HEK293T (cell line): Measurements from ENCODE around the gene P2RX3.

Experiments
- ARNT ChIP-seq: fragments of 450-650 bp; IDR thresholded peaks from 2 replicates; pipeline ENCODE4 v1.6.1; 2017; ENCODE audit warnings: mild to moderate bottlenecking
- BHLHE40 ChIP-seq: fragments of 450-650 bp; IDR thresholded peaks from 2 replicates; pipeline ENCODE4 v1.6.1; 2016; ENCODE audit warnings: mild to moderate bottlenecking, moderate library complexity, borderline replicate concordance
- FOXA1 ChIP-seq: fragments of 450-650 bp; IDR thresholded peaks from 2 replicates; pipeline ENCODE4 v1.6.1; 2016; ENCODE audit warnings: mild to moderate bottlenecking
- FOXK2 ChIP-seq: fragments of 450-650 bp; IDR thresholded peaks from 2 replicates; pipeline ENCODE4 v1.6.1; 2016; ENCODE audit warnings: mild to moderate bottlenecking
- FOXM1 ChIP-seq: fragments of 450-650 bp; IDR thresholded peaks from 2 replicates; pipeline ENCODE4 v1.6.1; 2017; ENCODE audit warnings: mild to moderate bottlenecking, borderline replicate concordance
- HDGF ChIP-seq: fragments of 450-650 bp; IDR thresholded peaks from 2 replicates; pipeline ENCODE4 v1.6.1; 2017; ENCODE audit warnings: antibody characterized with exemption, borderline replicate concordance
- L3MBTL2 ChIP-seq: fragments of 450-650 bp; conservative IDR thresholded peaks from 2 replicates; pipeline ENCODE4 v1.6.1; 2016; ENCODE audit warnings: mild to moderate bottlenecking
- NFRKB ChIP-seq: fragments of 450-650 bp; IDR thresholded peaks from 2 replicates; pipeline ENCODE4 v1.6.1; 2016; ENCODE audit warnings: mild to moderate bottlenecking, moderate library complexity
- SP1 ChIP-seq: fragments of 450-650 bp; IDR thresholded peaks from 2 replicates; pipeline ENCODE4 v1.6.1; 2017
- SUZ12 ChIP-seq: fragments of 450-650 bp; IDR thresholded peaks from 2 replicates; pipeline ENCODE4 v1.6.1; 2016; ENCODE audit warnings: mild to moderate bottlenecking
- TARDBP ChIP-seq: fragments of 450-650 bp; IDR thresholded peaks from 2 replicates; pipeline ENCODE4 v1.6.1; 2016
- ZNF384 ChIP-seq: fragments of 450-650 bp; IDR thresholded peaks from 2 replicates; pipeline ENCODE4 v1.6.1; 2016
- TF ChIP-seq, protein P1 (sequence below): fragments of 450-650 bp; IDR thresholded peaks from 2 replicates; pipeline ENCODE4 v1.6.1; 2016

DNA sequence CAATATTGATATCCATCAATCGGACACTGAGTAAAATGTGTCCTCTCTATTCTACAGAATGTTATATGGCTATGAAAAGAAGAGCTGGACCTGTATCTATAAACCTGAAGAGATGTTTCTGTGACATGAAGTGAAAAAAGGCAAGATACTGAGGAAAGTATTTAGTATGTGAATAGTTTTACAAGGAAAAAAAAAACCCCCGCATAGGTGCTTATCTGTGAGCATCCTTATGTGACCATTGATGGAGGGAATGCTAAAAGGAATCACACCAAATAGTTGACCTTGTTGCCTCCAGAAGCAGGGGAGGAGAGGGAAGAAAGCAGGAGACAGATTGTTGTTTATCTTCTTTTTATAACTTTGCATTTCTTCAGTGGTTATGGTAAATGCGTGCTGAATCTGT, 53.0 kb downstream of the P2RX3 start:
- TF ChIP-seq FOXA1 (no peak), SUZ12 (no peak), NFRKB (no peak), FOXK2 (no peak), L3MBTL2 (no peak), SP1 (no peak), BHLHE40 (no peak), HDGF (no peak), ZNF384 (no peak), TARDBP (no peak), FOXM1 (no peak), ARNT (no peak)
- TF ChIP-seq, protein P1, sequence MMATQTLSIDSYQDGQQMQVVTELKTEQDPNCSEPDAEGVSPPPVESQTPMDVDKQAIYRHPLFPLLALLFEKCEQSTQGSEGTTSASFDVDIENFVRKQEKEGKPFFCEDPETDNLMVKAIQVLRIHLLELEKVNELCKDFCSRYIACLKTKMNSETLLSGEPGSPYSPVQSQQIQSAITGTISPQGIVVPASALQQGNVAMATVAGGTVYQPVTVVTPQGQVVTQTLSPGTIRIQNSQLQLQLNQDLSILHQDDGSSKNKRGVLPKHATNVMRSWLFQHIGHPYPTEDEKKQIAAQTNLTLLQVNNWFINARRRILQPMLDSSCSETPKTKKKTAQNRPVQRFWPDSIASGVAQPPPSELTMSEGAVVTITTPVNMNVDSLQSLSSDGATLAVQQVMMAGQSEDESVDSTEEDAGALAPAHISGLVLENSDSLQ: no peak
